Measurements from ENCODE around the gene ARHGAP15.

The ARHGAP15 gene

DNA sequence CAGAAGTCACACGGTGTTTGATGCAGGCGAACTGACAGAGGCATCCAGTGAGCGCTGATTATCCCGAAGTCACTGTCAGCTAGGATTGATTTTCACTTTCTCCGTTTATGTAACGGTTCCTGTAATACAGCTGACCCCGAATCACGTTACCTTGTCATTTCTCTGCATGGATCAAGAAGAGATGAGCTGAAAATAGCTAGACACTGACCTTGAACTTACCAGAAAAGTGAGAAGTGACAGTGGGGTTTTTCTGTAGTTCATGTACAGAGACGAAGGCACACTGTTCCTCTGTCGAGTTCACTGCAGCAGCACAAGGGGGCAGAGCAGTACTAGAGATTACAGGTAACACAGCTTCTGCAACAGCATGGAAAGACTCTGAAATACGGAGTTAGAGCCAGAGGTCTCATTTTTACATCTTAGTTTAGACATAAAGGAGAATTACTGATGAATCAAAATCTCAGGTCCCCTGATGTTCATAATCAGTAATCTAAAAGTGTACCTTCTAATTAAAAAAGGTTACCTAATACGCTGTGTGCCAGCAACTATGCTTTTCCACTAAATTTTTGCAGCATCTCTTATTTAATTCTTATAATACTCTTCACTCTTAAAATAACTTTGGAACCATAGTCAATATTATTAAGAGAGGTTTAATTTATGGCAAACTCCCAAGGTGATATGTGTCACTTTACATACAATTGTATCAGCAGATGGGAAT, 33.1 kb downstream of the ARHGAP15 start:
- H3K36me3 ChIP-seq (ENCODE audit: insufficient read depth): no peaks in the 10 kb centered on the region
- no peaks in the 10 kb centered on the region for H3K4me1 ChIP-seq (ENCODE audit: low read depth, poor library complexity, severe bottlenecking)
- H3K79me2 ChIP-seq (ENCODE audit: insufficient read depth, low read depth): no peaks in the 10 kb centered on the region
- H3K9ac ChIP-seq: no peak overlapping the region
- no peaks in the 10 kb centered on the region for H4K20me1 ChIP-seq (ENCODE audit: insufficient read depth)
- no peak overlapping the region for H3K4me2 ChIP-seq
- no peak overlapping the region for H2AFZ ChIP-seq (ENCODE audit: low read depth)
- TF ChIP-seq, protein P1, sequence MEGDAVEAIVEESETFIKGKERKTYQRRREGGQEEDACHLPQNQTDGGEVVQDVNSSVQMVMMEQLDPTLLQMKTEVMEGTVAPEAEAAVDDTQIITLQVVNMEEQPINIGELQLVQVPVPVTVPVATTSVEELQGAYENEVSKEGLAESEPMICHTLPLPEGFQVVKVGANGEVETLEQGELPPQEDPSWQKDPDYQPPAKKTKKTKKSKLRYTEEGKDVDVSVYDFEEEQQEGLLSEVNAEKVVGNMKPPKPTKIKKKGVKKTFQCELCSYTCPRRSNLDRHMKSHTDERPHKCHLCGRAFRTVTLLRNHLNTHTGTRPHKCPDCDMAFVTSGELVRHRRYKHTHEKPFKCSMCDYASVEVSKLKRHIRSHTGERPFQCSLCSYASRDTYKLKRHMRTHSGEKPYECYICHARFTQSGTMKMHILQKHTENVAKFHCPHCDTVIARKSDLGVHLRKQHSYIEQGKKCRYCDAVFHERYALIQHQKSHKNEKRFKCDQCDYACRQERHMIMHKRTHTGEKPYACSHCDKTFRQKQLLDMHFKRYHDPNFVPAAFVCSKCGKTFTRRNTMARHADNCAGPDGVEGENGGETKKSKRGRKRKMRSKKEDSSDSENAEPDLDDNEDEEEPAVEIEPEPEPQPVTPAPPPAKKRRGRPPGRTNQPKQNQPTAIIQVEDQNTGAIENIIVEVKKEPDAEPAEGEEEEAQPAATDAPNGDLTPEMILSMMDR (conservative IDR thresholded peaks at IDR 0.05; ENCODE audit: low read depth, low read length): no peak
- no peak overlapping the region for H3K4me3 ChIP-seq (IDR thresholded peaks at IDR 0.05; ENCODE audit: insufficient read depth, low read depth, low read length)
- no peak overlapping the region for H3K27ac ChIP-seq
- H3K27me3 ChIP-seq (ENCODE audit: insufficient read depth, low read depth): no peaks in the 10 kb centered on the region

DNA sequence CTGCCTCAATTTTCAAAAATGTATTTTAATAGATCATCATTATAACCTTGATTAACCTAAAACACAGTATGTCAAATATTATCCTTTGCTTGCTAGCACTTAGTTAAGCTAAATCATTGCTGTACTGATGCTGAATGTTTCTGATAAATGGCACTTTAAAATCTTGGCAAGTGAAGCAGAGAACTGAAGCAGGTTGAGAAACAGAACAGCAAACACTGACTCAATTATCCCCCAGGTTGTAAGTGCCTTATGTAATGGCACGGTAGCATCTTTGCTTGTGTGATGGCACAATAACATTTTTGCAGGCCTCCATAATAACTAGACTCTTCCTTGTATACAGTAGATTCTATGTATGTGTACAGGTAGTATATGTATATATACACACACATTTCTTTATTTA, 33.8 kb downstream of the ARHGAP15 start:
- Histone ChIP-seq H3K9ac (no peak overlapping the region), H2AFZ (ENCODE audit: low read depth) (no peak overlapping the region), H3K4me2 (no peak overlapping the region), H4K20me1 (ENCODE audit: insufficient read depth) (no peaks in the 10 kb centered on the region), H3K27me3 (ENCODE audit: insufficient read depth, low read depth) (no peaks in the 10 kb centered on the region), H3K36me3 (ENCODE audit: insufficient read depth) (no peaks in the 10 kb centered on the region), H3K4me3 (IDR thresholded peaks at IDR 0.05; ENCODE audit: insufficient read depth, low read depth, low read length) (no peak overlapping the region), H3K27ac (no peak overlapping the region), H3K4me1 (ENCODE audit: low read depth, poor library complexity, severe bottlenecking) (no peaks in the 10 kb centered on the region), H3K79me2 (ENCODE audit: insufficient read depth, low read depth) (no peaks in the 10 kb centered on the region)
- TF ChIP-seq, protein P1 (conservative IDR thresholded peaks at IDR 0.05; ENCODE audit: low read depth, low read length): no peak

DNA sequence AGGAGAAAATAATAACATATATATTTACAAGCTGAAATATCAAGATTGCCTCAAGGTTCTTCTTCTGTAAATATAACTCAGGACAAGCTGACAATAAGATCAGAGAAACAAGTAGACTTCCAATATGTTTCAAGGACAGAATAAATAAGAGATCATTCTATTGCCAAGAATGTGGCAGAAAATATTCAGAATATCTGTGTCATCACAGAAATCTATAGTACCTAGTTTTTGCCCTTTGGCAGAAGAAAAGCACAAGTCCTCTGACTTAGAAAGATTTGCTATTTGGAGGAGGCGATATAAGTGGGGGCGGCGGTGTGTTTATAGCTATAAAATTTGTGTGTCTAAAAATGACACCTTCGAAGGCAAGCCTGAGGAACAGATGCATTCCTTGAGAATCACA, 34.3 kb downstream of the ARHGAP15 start:
- Histone ChIP-seq H3K36me3 (ENCODE audit: insufficient read depth) (no peaks in the 10 kb centered on the region), H3K4me2 (no peak overlapping the region), H3K9ac (no peak overlapping the region), H3K4me1 (ENCODE audit: low read depth, poor library complexity, severe bottlenecking) (no peaks in the 10 kb centered on the region), H3K79me2 (ENCODE audit: insufficient read depth, low read depth) (no peaks in the 10 kb centered on the region), H3K27me3 (ENCODE audit: insufficient read depth, low read depth) (no peaks in the 10 kb centered on the region), H2AFZ (ENCODE audit: low read depth) (no peak overlapping the region), H3K4me3 (IDR thresholded peaks at IDR 0.05; ENCODE audit: insufficient read depth, low read depth, low read length) (no peak overlapping the region), H3K27ac (no peak overlapping the region), H4K20me1 (ENCODE audit: insufficient read depth) (no peaks in the 10 kb centered on the region)
- TF ChIP-seq, protein P1 (conservative IDR thresholded peaks at IDR 0.05; ENCODE audit: low read depth, low read length): no peak

DNA sequence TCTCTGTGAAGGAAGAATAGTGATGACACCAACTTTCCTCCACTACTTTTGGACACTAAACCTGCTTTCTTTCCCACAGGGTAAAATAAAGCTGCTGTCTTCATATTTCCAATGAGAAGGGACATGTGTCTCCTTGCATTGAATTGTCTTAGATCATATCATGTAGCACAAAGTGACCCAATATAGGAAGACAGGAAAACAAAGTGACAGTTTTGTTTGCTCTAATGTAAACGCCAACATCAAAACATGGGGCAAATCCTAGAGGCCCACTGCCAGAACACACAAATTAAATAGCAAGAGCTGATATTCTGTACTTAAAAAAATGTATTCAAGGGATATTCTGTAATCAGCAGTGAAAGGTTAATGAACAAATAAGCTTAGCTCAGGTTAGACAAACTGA, 36.1 kb downstream of the ARHGAP15 start:
- no peaks in the 10 kb centered on the region for H3K4me1 ChIP-seq (ENCODE audit: low read depth, poor library complexity, severe bottlenecking)

More for the DNA sequence above, 36.1 kb downstream of the ARHGAP15 start:
- TF ChIP-seq, protein P1 (conservative IDR thresholded peaks at IDR 0.05; ENCODE audit: low read depth, low read length): no peak
- Histone ChIP-seq H3K27ac (no peak overlapping the region), H4K20me1 (ENCODE audit: insufficient read depth) (no peaks in the 10 kb centered on the region), H3K4me3 (IDR thresholded peaks at IDR 0.05; ENCODE audit: insufficient read depth, low read depth, low read length) (no peak overlapping the region), H2AFZ (ENCODE audit: low read depth) (no peak overlapping the region), H3K9ac (no peak overlapping the region), H3K4me2 (no peak overlapping the region), H3K79me2 (ENCODE audit: insufficient read depth, low read depth) (no peaks in the 10 kb centered on the region), H3K27me3 (ENCODE audit: insufficient read depth, low read depth) (no peaks in the 10 kb centered on the region), H3K36me3 (ENCODE audit: insufficient read depth) (no peaks in the 10 kb centered on the region)

Data from KMS-11 (cell line).